Parathyroid adenoma (tissue), 2 donors: ENCODE results near the gene RAB2B.
A peak's percentile ranks its signal among the peaks of the same experiment; 100 is the strongest.

Experiments
- H2AFZ ChIP-seq: fragments of 300-600 bp; sonication (generic); one replicate; pipeline ENCODE4 v1.7.0; 2017; ENCODE audit warnings: antibody characterized with exemption, mild to moderate bottlenecking
- H3K27ac ChIP-seq: fragments of 300-600 bp; sonication (generic); one replicate; pipeline ENCODE4 v1.7.0; 2017
- H3K27me3 ChIP-seq: fragments of 300-600 bp; sonication (generic); one replicate; pipeline ENCODE4 v1.7.0; 2017; ENCODE audit warnings: low read length; ENCODE audit not compliant: control insufficient read depth, insufficient read depth
- H3K36me3 ChIP-seq: fragments of 300-600 bp; sonication (generic); one replicate; pipeline ENCODE4 v1.7.0; 2017; ENCODE audit warnings: low read length; ENCODE audit not compliant: control insufficient read depth, insufficient read depth
- H3K4me1 ChIP-seq: fragments of 300-600 bp; sonication (generic); one replicate; pipeline ENCODE4 v1.7.0; 2017; ENCODE audit warnings: control low read depth
- H3K4me2 ChIP-seq: fragments of 300-600 bp; sonication (generic); one replicate; pipeline ENCODE4 v1.7.0; 2017; ENCODE audit warnings: low read length
- H3K4me3 ChIP-seq: fragments of 300-600 bp; sonication (generic); one replicate; pipeline ENCODE4 v1.7.0; 2017; ENCODE audit warnings: low read depth, low read length
- H3K79me2 ChIP-seq: fragments of 300-600 bp; sonication (generic); one replicate; pipeline ENCODE4 v1.7.0; 2017; ENCODE audit warnings: control low read depth
- H3K9ac ChIP-seq: fragments of 300-600 bp; sonication (generic); one replicate; pipeline ENCODE4 v1.7.0; 2017; ENCODE audit warnings: mild to moderate bottlenecking
- H3K9me3 ChIP-seq: fragments of 300-600 bp; sonication (generic); one replicate; pipeline ENCODE4 v1.7.0; 2017; ENCODE audit warnings: low read length; ENCODE audit not compliant: control insufficient read depth
- CTCF ChIP-seq: fragments of 300-600 bp; sonication (generic); IDR thresholded peaks from one replicate; pipeline ENCODE4 v1.7.0; 2017; ENCODE audit warnings: antibody characterized with exemption, mild to moderate bottlenecking
- donor health status: primary hyperparathyroidism.

RAB2B gene

GRCh38 chr14:21510735-21511657 lies 34.2 kb upstream of the RAB2B start, which contains the start of gene METTL3:
Gene METTL3, minus strand, starts transcription at chr14:21511340. Its CDS starts 117 bp downstream, at chr14:21511223.
- H2AFZ ChIP-seq, result peak within 1 kb of the TSS; percentile 79
- H3K9ac ChIP-seq, result peak within 1 kb of the TSS; percentile 57
- peaks cover 32% of the 10 kb centered on the region for H3K79me2 ChIP-seq
- H3K4me3 ChIP-seq, result peak within 1 kb of the TSS; percentile 78
- no peaks in the 10 kb centered on the region for H3K9me3 ChIP-seq
- H3K4me2 ChIP-seq, result peak within 1 kb of the TSS; percentile 65
- H3K4me1 ChIP-seq, result peaks cover 4% of the 10 kb centered on the region
- H3K27ac ChIP-seq, result peak within 1 kb of the TSS; percentile 69
- TF ChIP-seq CTCF, result no peak
- H3K36me3 ChIP-seq, result no peaks in the 10 kb centered on the region
- H3K27me3 ChIP-seq, result no peaks in the 10 kb centered on the region

- H3K4me1 ChIP-seq, result peaks cover 4% of the 10 kb centered on the region
- no peak overlapping the region for H2AFZ ChIP-seq
- no peaks in the 10 kb centered on the region for H3K36me3 ChIP-seq
- no peak overlapping the region for H3K27ac ChIP-seq
- H3K4me3 ChIP-seq, result peak overlapping the region; percentile 78
- no peak overlapping the region for H3K9ac ChIP-seq
- H3K4me2 ChIP-seq, result peak overlapping the region; percentile 65
- H3K27me3 ChIP-seq, result no peaks in the 10 kb centered on the region
- H3K9me3 ChIP-seq, result no peaks in the 10 kb centered on the region
- H3K79me2 ChIP-seq, result peaks cover 32% of the 10 kb centered on the region
- TF ChIP-seq CTCF, result no peak
Measured at GRCh38 chr14:21509432-21510143, 32.8 kb upstream of the RAB2B start.

- no peaks in the 10 kb centered on the region for H3K27me3 ChIP-seq
- no peaks in the 10 kb centered on the region for H3K36me3 ChIP-seq
- TF ChIP-seq CTCF, result no peak
- H3K4me1 ChIP-seq, result peaks cover 4% of the 10 kb centered on the region
- peaks cover 32% of the 10 kb centered on the region for H3K79me2 ChIP-seq
- H3K4me3 ChIP-seq, result no peak overlapping the region
- no peak overlapping the region for H3K4me2 ChIP-seq
- no peak overlapping the region for H3K9ac ChIP-seq
- H3K9me3 ChIP-seq, result no peaks in the 10 kb centered on the region
- no peak overlapping the region for H2AFZ ChIP-seq
- no peak overlapping the region for H3K27ac ChIP-seq
Measured at GRCh38 chr14:21506557-21506956, 29.8 kb upstream of the RAB2B start.

- TF ChIP-seq CTCF, result no peak
- no peak overlapping the region for H3K27ac ChIP-seq
Measured at GRCh38 chr14:21505012-21505553, 28.3 kb upstream of the RAB2B start.

More at GRCh38 chr14:21505012-21505553, 28.3 kb upstream of the RAB2B start:
- no peak overlapping the region for H3K9ac ChIP-seq
- H2AFZ ChIP-seq, result no peak overlapping the region
- peaks cover 2% of the 10 kb centered on the region for H3K4me1 ChIP-seq
- no peaks in the 10 kb centered on the region for H3K9me3 ChIP-seq
- peaks cover 26% of the 10 kb centered on the region for H3K79me2 ChIP-seq
- no peak overlapping the region for H3K4me3 ChIP-seq
- H3K36me3 ChIP-seq, result no peaks in the 10 kb centered on the region
- H3K27me3 ChIP-seq, result no peaks in the 10 kb centered on the region
- no peak overlapping the region for H3K4me2 ChIP-seq
